Glomerular visceral epithelial cell (primary cell): ENCODE measurements around the gene MRPS31.
A peak's percentile ranks its signal among the peaks of the same experiment; 100 is the strongest.
"Not testable (repeated sequence)": the region's sequence is repeated elsewhere in the genome, so short reads cannot be mapped to it uniquely, and the experiment has no call there.

Experiments used
- DNase-seq: peaks from one replicate; pipeline ENCODE4 v3.0.0-alpha.2; 2016; ENCODE audit errors: extremely low spot score

MRPS31 gene

DNA sequence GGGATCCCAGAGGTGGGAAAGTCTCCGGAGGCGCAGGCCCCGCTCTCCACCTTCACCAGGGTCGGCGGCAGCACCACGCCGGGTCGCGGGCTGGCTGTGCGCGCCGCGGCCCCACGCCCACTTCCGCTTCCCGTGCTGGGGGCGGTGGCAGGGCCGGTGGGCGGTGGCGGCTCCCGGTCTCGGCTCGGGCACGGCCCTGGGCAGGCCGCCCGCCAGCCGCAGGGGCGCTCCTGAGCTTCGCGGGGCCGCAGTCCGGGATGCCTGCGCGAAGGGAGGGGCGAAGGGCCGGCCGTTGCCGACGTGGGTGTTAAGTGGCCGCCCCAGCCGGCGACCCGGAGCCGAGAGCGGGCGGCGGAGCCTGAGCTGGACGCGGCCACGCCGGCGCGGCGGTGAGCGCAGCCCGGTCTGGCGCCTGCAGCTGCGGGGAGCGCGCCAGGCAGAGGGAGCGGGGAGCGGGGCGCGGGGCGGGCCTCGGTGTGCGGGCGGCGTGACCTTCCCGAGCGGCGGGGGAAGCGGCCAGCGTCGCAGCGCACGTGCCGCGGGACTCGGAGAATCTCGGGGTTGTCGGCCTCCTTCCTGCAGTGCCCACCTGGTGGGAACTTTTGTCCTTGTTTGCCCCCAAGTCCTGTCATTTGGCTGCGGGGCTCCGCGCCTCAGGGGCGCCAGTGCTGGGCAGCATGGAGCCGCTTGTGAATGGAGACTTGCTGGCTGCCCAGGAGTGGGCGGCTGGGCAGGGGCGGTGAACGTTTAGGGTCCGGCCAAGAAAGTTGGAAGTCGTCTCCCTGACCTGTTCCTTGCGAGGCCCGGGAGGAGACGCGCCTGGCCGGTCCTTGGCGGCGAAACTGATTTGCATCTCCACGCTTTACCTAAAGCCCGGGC lies 18.5 kb upstream of the MRPS31 start, which contains the start of gene SLC25A15:
Gene SLC25A15, plus strand, starts transcription at position 337 of the 879 bp plus-strand sequence. CDS start 3,616 bp downstream, outside the sequence.
- peak; percentile 88 for DNase-seq

DNA sequence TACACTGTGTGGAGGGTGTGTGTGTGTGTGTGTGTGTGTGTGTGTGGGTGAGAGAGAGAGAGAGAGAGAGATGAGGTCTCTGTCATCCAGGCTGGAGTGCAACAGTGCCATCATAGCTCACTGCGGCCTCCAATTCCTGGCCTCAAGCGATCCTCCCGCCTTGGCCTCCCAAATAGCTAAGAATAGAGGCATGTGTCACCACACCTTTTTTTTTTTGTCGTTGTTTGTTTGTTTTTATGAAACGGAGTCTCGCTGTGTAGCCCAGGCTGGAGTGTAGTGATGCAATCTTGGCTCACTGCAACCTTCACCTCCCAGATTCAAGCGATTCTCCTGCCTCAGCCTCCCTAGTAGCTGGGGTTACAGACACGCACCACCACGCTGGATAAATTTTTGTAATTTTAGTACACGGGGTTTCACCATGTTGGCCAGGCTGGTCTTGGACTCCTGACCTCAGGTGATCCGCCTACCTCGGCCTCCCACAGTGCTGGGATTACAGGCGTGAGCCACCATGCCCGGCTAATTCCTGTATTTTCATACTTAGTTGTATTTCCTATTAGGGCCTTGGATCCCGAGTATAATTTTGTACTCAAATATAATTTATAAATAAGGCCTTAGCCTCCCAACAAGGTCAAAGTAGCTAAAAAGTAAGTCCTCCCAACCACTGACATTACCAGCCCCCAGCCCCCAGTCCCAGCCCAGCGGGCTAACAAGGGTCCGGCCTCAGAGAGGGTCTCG lies 17.7 kb upstream of the MRPS31 start:
- not testable (repeated sequence) for DNase-seq

DNA sequence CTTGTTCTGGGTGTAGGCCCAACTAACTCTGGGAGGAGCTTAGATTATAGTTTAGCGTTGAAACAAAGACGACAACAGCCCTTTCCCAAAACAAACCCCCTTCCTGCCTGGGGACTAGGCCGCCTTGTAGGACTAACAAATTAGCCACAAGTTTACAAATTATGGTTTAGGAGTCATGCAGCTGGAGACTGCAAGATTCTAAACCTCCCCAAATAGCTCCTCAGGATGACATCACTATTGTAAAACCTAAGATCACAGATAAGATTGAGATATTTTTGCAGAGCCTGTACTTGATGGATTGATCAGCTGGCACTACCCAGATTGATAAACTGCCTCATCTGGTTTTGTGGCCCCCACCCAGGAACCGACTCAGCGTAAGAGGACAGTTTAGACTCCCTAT lies 16.1 kb upstream of the MRPS31 start:
- DNase-seq: no peak

DNA sequence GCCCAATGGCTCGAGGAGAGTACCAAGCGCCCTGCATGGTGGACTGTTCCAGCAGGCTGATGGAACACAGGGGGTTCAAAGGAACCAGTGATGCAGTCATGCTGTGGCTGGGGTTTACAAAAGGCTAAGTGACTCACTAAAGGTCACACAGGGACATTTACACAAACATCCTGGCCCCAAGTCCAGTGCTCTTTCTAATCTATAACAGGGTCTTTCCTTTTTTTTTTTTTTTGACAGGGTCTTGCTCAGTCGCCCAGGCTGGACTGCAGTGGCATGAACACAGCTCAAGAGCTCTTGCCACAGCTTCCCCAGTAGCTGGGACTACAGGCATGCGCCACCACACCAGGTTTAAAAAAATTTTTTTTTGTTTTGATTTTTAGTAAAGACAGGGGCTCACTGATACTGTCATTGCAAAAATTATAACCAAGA lies 15.6 kb upstream of the MRPS31 start:
- no peak for DNase-seq

DNA sequence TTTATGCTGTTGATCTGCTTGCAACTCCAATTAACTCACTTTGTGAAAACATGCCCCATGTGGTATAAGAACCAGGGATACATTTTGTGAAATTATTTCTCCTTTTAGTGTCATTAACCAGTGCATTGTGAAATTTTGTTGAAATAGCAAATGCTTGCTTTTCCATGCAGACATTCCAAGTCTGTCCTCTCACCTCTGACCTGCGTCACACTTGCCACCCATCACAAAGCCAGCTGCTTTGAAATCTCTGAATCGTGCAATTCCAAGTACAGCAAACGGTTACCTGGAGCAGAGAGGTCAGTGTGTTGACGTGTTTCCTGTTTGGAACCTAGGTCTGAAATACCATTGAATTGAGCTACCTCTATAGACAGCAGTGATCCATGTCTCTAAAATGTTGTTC lies 13.6 kb upstream of the MRPS31 start:
- no peak for DNase-seq

DNA sequence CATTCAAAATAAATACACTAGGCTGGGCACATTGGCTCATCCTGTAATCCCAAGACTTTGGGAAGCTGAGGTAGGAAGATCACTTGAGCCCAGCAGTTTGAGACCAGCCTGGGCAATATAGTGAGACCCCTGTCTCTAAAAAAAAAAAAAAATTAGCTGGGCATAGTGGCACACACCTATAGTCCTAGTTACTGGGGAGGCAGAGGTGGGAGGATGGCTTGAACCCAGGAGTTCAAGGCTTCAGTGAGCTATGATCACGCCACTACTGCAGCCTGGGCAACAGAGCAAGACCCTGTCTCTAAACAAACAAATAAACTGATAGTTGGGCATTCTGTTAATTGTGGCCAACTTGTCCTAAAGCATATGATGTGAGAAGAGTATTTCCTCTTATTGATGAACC lies 12.0 kb upstream of the MRPS31 start:
- not testable (repeated sequence) for DNase-seq

DNA sequence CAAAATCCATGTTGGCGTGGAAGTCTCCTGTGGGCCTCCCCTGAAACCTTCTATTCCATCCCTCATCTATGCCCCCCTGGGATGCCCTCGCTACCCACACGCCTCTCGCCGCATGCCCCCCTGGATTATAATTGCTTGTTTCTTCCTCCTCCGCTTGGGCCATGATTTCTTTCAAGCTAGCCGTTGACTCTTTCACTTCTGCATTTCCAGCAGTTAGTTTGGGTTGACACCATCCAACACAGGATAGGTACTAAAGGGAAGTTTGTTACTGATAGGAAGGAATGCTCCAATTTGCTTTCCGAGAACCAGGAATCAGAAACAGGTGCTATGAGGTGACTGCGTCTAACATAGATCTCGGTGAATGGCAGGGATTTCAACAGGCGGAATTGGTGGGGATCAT lies 10.7 kb upstream of the MRPS31 start:
- no peak for DNase-seq

DNA sequence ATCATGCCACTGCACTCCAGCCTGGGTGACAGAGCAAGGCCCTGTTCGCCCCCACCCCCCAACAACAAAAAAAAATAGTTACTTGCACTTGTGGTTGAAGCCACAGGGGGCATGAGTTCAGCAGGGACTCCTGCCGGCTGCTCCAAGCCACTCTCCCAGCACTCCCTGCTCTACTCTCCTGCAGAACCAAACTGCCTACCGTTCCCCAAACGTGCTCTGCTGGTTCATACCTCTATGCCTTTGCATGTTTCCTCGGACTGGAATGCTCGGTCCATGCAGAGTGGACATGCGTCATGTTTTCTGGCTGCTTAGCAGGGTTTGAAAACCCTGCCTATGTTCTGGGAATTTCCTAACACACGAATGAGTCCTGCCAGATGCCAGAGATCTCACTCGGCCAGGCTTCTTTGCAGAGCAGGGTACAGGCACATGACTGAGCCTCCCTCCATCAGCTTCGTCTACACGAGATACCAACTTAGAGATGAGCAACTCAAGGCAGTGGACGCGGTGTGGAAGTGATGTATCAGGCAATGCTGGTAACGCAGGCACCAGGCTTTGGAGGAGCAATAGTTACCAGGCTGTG lies 9.9 kb upstream of the MRPS31 start:
- peak; percentile 11 for DNase-seq

DNA sequence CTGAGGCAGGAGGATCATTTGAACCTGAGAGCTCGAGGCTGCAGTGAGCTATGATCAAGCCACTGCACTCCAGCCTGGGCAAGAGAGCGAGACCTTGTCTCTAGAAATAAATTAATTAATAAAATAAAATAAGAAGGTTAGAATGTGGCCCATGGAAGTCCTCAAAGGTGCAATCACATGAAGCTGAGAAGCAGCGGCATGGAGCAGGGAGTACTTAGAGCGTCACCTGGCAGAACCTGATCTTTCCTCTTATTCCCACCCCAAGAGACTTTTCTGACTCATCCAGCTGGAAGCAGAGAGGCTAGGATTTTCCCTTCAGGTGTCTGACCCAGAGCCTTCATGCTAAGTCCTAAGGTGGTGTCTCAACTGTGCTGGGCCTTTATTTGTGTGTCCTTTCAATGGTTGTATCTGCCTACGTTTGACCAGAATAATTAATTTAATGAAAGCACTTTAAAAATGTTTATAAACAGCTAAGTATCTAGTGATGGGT lies 8.9 kb upstream of the MRPS31 start:
- no peak for DNase-seq

DNA sequence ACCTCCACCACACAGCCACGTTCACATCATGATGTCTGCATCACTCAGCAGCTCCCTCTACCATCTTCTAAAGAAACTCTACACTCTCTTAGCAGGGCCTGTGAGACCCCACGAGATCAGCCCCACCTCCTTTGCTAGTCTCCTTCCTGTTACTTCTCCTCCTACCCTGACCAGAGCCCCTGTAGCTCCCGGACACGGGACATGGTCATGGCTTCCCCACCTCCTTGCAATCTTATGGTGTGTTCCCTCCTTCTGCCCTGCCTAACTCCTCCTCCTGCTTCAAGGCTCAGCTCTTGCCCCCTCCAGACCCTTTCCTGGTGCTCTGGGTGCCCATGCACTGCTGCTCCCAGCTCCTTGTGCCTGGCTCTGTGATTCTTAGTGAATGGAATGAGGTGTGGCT lies 8.1 kb upstream of the MRPS31 start:
- DNase-seq: no peak

DNA sequence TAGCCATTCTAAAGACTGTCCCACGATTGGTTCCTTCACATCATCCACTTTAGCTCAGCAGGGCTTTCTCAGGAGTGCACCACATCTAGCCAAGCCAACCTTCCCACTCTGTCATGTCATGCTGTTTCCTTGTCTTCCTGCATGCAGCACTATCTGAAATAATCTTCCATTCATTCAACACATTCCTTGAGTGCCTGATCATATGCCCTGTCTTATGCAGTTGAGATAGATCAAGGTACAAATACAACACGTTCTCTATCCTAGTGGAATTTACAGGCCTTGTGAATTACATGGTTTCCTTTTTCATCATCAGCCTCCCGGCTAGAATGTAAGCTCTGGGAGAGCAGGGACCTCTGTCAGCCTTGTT lies 6.8 kb upstream of the MRPS31 start:
- DNase-seq: no peak

DNA sequence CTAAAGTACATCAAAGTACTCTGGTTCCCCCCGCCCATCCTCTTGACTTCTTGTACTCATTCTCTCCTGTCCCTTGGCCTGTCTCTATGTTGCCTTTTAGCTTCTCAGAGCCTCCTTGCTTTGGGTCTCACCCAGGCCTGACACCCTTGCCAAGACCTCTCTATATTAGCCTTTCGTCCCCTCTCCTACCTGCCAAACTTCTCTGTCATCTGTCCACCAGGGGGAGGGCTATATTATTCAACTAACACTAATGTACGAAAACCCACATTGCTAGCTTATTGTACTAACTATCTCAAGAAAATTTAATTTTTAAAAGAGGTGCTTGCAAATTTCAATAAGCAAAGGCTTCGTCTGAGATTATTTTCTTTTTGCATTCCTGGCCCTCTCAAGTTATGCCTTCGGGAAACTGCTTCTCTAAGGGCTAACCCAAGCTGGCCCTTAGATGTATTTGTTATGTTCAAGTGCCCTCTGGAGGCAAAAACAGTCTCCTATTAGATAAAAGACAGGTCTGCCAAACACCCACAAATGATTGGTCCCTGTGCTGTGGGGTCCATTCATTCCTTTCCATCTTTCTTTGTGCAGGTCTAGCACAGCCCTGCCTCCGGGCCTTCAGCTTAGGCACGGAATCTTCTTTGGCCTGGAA lies 6.3 kb upstream of the MRPS31 start:
- DNase-seq: peak; percentile 57

DNA sequence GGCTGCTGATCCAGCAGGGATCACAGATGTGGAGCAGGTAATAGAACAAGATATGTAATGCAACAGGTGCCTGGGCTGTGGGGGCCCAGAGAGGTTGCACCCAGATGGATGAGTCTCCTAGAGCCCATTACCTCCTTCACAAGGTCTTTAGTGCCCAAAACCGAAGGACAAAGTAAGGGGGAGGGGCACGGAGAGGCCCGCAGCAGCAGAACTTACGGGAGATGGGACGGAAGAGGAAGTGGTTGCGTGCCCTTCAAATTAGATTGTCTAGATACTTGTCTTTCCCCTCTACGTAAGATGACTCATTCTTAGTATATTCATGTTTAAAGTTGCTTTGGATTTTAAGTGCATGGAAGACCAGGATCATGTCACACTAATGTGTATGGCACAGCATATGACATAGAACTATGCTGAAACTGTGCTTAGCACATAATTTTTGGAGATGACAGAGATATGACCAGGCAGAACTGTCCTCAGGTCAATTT lies 5.7 kb upstream of the MRPS31 start:
- peak; percentile 35 for DNase-seq

DNA sequence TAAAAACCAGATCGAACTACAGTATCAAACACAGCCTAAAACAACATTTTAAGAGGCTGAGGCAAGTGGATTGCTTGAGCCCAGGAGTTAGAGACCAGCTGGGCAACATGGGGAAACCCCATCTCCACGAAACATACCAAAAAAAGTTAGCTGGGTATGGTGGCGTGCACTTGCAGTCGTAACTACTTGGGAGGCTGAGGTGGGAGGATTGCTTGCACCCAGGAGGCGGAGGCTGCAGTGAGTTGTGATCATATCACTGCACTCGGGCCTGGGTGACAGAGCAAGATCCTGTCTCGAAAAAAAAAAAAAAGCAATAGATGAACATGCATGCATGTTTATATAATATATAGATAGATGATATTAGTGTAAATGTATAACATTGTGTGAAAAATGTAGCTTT lies 5.2 kb upstream of the MRPS31 start:
- no peak for DNase-seq

DNA sequence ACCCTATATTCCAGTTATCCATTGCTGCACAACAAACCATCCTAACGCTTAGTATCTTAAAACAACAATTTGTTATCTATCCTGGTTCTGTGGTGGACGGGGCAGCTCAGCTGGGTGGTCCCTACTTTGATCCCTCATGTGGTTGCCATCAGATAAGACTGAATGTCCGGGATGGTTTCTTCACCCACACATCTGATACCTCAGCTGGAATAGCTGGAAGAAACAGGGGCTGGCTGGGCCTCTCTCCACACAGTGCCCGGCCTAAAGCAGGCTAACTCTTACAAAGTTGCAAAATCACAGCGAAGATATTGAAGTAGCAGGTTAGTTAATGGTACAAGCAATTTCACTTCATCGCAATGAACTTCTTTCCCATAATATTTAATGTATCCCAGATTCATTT lies 3.7 kb upstream of the MRPS31 start:
- no peak for DNase-seq

DNA sequence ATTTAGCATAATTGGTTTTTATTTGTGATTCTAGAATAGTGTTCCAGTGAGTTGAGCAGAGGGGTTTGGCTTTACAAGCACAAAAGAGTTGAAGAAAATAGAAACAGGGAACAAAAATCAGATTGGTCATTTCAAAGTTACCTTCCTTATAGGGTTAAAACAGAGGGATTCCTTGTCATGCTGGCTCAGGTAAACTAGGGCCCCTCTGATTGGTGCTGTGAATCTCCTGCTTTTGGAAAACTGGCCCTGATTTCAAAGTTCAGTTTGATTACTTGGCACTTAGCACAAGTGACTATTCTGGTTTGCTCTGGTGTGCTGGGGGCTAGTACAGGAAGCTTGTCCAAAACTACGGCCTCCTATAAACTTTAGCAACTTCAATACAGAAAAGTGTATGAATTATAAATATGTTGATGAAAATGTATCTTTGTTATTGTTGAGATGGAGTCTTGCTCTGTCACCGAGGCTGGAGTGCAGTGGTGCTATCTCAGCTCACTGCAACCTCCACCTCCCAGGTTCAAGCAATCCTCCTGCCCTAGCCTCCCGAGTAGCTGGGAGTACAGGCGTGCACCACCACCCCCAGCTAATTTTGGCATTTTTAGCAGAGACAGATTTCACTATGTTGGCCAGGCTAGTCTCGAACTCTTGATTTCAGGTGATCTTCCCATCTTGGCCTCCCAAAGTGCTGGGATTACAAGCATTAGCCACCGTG lies 1.9 kb upstream of the MRPS31 start:
- DNase-seq: no peak

DNA sequence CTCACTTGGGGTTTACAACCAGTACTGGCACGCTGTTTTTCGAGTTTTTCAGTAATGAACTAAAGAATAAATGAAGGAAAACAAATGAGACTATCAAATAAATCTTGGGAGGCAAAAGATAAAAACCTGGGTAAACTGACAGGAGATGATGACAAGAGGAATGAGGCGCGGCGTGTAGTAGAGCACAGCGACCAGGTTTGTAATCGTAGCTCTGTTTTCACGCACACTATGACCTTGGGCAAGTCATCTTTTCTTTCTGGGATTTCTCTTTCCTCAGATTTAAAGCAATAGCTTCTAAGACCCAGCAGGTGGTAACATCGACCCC lies 419 bp downstream of the MRPS31 start:
- DNase-seq: no peak

DNA sequence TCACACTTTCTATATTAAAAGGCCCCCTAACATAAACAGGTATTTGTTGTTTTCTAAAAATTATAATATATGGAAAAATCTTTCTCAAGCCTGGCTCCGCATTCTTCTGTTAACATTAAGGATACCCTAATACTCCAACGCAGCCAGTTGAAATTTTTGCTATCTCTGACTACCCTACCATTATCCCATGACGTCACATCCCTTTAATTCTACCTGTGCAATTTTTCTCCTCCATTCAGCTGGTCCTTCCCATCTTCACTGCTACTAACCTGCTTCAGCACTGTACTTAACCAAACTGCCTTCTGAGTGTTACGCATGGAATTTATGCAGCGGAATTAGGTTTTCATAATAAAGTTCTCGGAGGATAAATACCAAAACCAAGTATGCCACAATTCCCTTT lies 1.0 kb downstream of the MRPS31 start:
- no peak for DNase-seq

DNA sequence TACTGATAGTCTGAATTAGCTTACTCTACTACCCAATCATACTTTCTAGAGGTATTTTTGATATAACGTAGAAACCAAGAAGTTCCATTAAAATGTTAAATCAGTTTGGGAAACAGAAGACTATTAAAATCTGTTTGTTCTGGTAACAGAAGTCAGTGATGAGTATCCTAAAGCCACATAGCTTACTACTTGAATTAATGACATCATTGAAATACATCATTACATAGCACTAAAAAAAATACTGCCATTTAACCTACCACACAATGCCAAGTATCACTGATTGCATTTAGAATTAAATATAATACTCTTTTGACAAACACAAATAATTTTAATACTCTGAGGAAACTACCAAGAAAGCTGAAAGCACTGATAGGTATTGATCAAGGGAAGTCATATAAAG lies 5.4 kb downstream of the MRPS31 start:
- DNase-seq: no peak

DNA sequence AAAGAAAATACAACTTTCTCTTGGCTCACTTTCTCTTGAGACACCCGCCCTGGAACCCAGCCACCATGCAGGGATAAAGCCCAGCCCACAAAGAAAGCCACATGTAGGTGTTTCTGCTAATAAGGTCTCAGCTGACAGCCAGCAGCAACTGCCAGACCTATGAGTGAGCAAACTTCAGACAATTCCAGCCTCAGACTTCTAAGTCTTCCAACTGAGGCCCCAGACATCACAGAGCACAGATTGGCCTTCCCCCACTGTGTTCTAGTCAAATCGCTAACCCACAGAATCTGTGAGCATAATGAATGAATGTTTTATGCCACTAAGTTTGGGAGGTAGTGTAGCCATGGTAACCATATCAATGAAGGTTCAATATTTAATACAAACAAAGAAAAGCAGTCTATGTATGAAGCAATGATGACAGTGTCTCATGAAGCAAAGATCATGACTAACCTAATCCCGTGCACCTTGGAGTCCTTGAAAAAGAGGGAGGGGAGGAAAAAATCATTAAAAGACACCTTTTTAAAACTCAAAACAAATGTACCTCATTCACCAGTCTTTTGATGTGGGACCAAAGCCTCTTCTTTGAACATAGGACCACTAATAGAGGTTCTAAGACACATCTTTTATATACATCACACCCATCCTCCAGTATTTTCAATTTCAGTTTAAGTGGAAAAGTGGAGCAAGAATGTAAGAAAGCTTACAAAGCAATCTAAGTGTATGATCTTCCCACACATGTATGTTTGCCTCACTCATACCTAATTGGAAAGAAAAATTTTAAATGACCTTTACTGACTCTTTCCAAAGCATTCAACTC lies 6.2 kb downstream of the MRPS31 start:
- no peak for DNase-seq

DNA sequence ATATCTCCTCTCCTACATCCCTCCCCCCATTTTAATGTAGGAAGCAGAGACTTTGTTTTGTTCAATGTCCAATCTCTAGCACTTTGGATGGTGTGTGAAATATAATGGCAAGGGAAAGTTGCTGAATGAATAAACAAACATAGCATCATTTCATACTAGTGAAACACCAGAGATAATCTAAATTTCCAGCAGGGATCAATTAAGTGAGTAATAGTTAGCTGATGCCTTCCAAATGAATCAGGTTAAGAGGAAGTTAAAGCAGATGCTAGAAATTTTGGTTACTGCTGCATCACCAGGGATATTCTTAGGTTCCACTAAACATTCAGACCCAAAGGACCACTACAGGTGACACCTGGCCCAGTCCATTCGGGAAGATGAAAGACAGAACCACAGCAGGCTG lies 8.1 kb downstream of the MRPS31 start:
- no peak for DNase-seq
